GM12878 (cell line): Measurements from ENCODE around the gene HSPA12A.

ENCODE experiments used
- MTA3 ChIP-seq: IDR thresholded peaks from 2 replicates; pipeline ENCODE4 v1.6.1; 2012; ENCODE audit warnings: low read length, inconsistent platforms, borderline replicate concordance
- POLR2A ChIP-seq: IDR thresholded peaks from 2 replicates; pipeline ENCODE4 v1.6.1; 2011; ENCODE audit warnings: low read depth, mild to moderate bottlenecking, low read length
- RFX5 ChIP-seq: IDR thresholded peaks from 2 replicates; pipeline ENCODE4 v1.6.1; 2011; ENCODE audit warnings: low read depth, low read length, improper control_type of control experiment

DNA sequence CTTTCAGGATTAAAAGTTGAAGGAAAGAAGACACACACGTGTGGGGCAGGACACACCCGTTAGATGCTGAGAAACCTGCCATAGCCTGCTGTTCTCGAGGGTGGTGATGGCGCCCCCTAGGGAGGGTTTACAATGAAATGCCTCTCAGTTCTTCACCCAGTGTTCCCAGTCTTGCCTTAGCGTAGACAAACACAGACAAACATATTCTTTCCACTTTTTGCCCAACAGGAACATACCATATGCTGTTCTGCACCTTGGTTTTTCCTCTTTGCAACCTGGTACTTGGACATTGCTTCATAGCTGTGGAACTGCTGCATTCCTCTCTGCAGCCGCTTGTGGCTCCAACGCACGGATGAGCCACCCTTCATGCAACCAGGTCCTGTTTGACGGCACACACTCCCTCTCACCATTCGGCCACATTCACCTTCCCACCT, 23.3 kb upstream of the HSPA12A start:
- TF ChIP-seq POLR2A (no peak), RFX5 (no peak), MTA3 (no peak)
